HG03280 (cell line): ENCODE data around the gene RBMY1B.
"Not testable (repeated sequence)": the region's sequence is repeated elsewhere in the genome, so short reads cannot be mapped to it uniquely, and the experiment has no call there.

ENCODE experiments used
- ATAC-seq: cut with Tn5 transposase; IDR thresholded peaks from one replicate; pipeline ENCODE4 v1.9.1; 2021; ENCODE audit warnings: mild to moderate bottlenecking, moderate library complexity; ENCODE audit not compliant: unreplicated experiment

RBMY1B gene

GRCh38 chrY:21511038-21511437 is at the start of gene RBMY1B:
TSS of gene RBMY1B (plus strand) at chrY:21511338. CDS start at chrY:21513351, 2,013 bp downstream.
- not testable (repeated sequence) for ATAC-seq

- not testable (repeated sequence) for ATAC-seq
These were observed 48.2 kb upstream of the RBMY1B start for GRCh38 chrY:21462915-21463314.

- ATAC-seq: no peak
These were observed 28.2 kb upstream of the RBMY1B start for GRCh38 chrY:21482967-21483366.

- ATAC-seq: not testable (repeated sequence)
These were observed 23.4 kb downstream of the RBMY1B start, which contains the start of gene RBMY1A1 for GRCh38 chrY:21534579-21534978. TSS of gene RBMY1A1 (plus strand) at chrY:21534879. CDS start at chrY:21536892, 2,013 bp downstream.

GRCh38 chrY:21559316-21559984 is 48.3 kb downstream of the RBMY1B start:
- ATAC-seq: peak; percentile 83
